ENCODE data around the gene COL10A1. TPM values are rescaled to one million over a fixed set of nuclear protein-coding genes. Genes with fewer than 3 reads are reported as not detected.

Gene COL10A1
- polyA plus RNA-seq, 1 donor from 2014 or later = not detected

DNA sequence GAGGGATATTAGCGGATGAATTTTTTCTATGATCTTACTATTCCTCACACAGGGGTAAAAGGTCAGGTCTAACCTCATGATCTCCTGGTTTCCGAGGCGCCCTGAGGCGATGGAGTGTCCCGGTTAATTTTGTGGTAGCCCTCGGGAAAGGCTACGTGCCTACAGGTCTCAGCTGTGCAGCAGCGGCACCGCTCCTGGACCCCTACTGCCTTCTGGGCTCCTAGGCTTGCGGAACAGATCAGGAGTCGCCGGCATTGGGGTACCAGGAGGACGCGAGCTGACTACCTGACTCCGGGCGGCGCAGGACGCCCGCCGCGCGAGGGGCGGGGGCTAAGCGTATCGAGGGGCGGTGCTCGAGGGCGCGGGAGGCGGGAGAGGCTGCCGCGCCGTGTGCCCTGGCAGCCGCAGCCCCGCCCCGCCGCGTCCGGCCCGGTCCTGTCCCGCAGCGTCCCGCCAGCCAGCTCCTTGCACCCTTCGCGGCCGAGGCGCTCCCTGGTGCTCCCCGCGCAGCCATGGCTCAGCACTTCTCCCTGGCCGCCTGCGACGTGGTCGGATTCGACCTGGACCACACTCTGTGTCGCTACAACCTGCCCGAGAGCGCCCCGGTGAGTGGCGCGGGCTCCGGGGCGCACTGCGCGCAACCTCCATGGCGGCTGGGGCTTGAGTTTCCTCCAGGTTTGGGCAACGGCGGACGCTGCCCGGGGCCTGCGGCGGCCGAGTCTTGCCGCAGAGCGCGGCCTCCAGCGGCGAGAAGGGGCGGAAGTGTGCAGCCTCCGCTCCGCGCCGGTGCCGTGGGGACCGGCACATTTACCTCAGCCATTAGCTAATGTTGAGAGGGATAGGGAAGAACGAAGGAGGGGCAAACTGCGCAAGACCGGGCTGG is 25.3 kb downstream of the COL10A1 start, which contains the start of gene NT5DC1:
NT5DC1 (plus strand) TSS at position 435 of the 883 bp plus-strand sequence; CDS start at position 513, 78 bp downstream.
- Histone ChIP-seq H3K4me3 (ENCODE audit: low read length) (peak within 1 kb of the TSS; percentile 91), H3K4me2 (ENCODE audit: low read length) (peak within 1 kb of the TSS; percentile 35), H3F3A (ENCODE audit: insufficient read depth, low read length, poor library complexity, severe bottlenecking) (no peaks in the 10 kb centered on the region), H2AFZ (ENCODE audit: low read depth, low read length) (peak within 1 kb of the TSS; percentile 59), H3K36me3 (ENCODE audit: insufficient read depth, low read length) (no peaks in the 10 kb centered on the region), H3K9ac (ENCODE audit: low read length) (peak within 1 kb of the TSS; percentile 72), H3K27me3 (ENCODE audit: insufficient read depth, low read depth, low read length) (no peaks in the 10 kb centered on the region), H3K9me3 (ENCODE audit: low read length) (no peaks in the 10 kb centered on the region), H3K27ac (ENCODE audit: low read length) (peak within 1 kb of the TSS; percentile 29), H3K9me2 (ENCODE audit: insufficient read depth, low read length) (no peaks in the 10 kb centered on the region), H3K79me2 (replicated peaks; ENCODE audit: insufficient read depth, low read length) (no peaks in the 10 kb centered on the region), H4K20me1 (ENCODE audit: insufficient read depth) (no peaks in the 10 kb centered on the region)
- TF ChIP-seq POLR2AphosphoS5 (IDR thresholded peaks at IDR 0.05) (peak; percentile 21), EZH2 (IDR thresholded peaks at IDR 0.05; ENCODE audit: borderline replicate concordance, insufficient read depth, low read length, poor library complexity, severe bottlenecking) (no peak), SMC3 (conservative IDR thresholded peaks at IDR 0.05; ENCODE audit: poor library complexity) (peak; percentile 55), MXI1 (conservative IDR thresholded peaks at IDR 0.05; ENCODE audit: poor library complexity, severe bottlenecking) (peak; percentile 63), RAD21 (conservative IDR thresholded peaks at IDR 0.05) (peak; percentile 56), TAF1 (IDR thresholded peaks at IDR 0.05; ENCODE audit: low read depth) (no peak), EP300 (conservative IDR thresholded peaks at IDR 0.05; ENCODE audit: poor library complexity, severe bottlenecking) (no peak)
- TF ChIP-seq, protein P1, sequence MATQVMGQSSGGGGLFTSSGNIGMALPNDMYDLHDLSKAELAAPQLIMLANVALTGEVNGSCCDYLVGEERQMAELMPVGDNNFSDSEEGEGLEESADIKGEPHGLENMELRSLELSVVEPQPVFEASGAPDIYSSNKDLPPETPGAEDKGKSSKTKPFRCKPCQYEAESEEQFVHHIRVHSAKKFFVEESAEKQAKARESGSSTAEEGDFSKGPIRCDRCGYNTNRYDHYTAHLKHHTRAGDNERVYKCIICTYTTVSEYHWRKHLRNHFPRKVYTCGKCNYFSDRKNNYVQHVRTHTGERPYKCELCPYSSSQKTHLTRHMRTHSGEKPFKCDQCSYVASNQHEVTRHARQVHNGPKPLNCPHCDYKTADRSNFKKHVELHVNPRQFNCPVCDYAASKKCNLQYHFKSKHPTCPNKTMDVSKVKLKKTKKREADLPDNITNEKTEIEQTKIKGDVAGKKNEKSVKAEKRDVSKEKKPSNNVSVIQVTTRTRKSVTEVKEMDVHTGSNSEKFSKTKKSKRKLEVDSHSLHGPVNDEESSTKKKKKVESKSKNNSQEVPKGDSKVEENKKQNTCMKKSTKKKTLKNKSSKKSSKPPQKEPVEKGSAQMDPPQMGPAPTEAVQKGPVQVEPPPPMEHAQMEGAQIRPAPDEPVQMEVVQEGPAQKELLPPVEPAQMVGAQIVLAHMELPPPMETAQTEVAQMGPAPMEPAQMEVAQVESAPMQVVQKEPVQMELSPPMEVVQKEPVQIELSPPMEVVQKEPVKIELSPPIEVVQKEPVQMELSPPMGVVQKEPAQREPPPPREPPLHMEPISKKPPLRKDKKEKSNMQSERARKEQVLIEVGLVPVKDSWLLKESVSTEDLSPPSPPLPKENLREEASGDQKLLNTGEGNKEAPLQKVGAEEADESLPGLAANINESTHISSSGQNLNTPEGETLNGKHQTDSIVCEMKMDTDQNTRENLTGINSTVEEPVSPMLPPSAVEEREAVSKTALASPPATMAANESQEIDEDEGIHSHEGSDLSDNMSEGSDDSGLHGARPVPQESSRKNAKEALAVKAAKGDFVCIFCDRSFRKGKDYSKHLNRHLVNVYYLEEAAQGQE (IDR thresholded peaks at IDR 0.05; ENCODE audit: borderline replicate concordance) = peak; percentile 39
- TF ChIP-seq, protein P2, sequence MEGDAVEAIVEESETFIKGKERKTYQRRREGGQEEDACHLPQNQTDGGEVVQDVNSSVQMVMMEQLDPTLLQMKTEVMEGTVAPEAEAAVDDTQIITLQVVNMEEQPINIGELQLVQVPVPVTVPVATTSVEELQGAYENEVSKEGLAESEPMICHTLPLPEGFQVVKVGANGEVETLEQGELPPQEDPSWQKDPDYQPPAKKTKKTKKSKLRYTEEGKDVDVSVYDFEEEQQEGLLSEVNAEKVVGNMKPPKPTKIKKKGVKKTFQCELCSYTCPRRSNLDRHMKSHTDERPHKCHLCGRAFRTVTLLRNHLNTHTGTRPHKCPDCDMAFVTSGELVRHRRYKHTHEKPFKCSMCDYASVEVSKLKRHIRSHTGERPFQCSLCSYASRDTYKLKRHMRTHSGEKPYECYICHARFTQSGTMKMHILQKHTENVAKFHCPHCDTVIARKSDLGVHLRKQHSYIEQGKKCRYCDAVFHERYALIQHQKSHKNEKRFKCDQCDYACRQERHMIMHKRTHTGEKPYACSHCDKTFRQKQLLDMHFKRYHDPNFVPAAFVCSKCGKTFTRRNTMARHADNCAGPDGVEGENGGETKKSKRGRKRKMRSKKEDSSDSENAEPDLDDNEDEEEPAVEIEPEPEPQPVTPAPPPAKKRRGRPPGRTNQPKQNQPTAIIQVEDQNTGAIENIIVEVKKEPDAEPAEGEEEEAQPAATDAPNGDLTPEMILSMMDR (IDR thresholded peaks at IDR 0.05; ENCODE audit: poor library complexity, severe bottlenecking) = peak; percentile 79

DNA sequence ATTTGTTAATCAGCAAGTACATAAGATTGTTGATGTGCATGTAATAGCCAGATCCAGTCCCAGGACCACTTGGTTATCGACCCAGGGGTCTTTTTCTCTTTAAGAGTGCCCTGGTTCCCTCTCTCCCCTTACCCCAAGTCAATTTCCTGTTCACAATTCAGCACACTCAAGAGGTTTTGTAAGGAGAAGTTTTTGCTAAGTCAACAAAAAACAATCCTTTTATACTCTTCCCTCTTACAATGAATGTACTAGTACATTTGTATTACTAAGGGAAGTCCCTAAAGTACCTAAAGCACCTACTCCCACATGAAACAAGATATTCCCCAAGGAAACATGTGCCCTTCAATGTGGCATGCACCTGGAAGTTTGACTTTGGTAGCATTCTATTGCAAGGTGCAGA is 26.9 kb downstream of the COL10A1 start:
- Histone ChIP-seq H3K4me3 (ENCODE audit: low read length) (no peak overlapping the region), H3K9ac (ENCODE audit: low read length) (no peak overlapping the region)

More for the DNA sequence above, 26.9 kb downstream of the COL10A1 start:
- H2AFZ ChIP-seq (ENCODE audit: low read depth, low read length) = no peak overlapping the region
- H3K27me3 ChIP-seq (ENCODE audit: insufficient read depth, low read depth, low read length) = no peaks in the 10 kb centered on the region
- TF ChIP-seq TAF1 (IDR thresholded peaks at IDR 0.05; ENCODE audit: low read depth) (no peak), MXI1 (conservative IDR thresholded peaks at IDR 0.05; ENCODE audit: poor library complexity, severe bottlenecking) (no peak), EP300 (conservative IDR thresholded peaks at IDR 0.05; ENCODE audit: poor library complexity, severe bottlenecking) (no peak), RAD21 (conservative IDR thresholded peaks at IDR 0.05) (no peak), SMC3 (conservative IDR thresholded peaks at IDR 0.05; ENCODE audit: poor library complexity) (no peak), POLR2AphosphoS5 (IDR thresholded peaks at IDR 0.05) (no peak), EZH2 (IDR thresholded peaks at IDR 0.05; ENCODE audit: borderline replicate concordance, insufficient read depth, low read length, poor library complexity, severe bottlenecking) (no peak)
- TF ChIP-seq, protein P2 (IDR thresholded peaks at IDR 0.05; ENCODE audit: poor library complexity, severe bottlenecking) = no peak
- TF ChIP-seq, protein P1 (IDR thresholded peaks at IDR 0.05; ENCODE audit: borderline replicate concordance) = no peak
- H3K27ac ChIP-seq (ENCODE audit: low read length) = no peak overlapping the region
- no peaks in the 10 kb centered on the region for H4K20me1 ChIP-seq (ENCODE audit: insufficient read depth)
- H3K4me2 ChIP-seq (ENCODE audit: low read length) = no peak overlapping the region
- no peaks in the 10 kb centered on the region for H3K36me3 ChIP-seq (ENCODE audit: insufficient read depth, low read length)
- no peaks in the 10 kb centered on the region for H3K9me2 ChIP-seq (ENCODE audit: insufficient read depth, low read length)
- no peaks in the 10 kb centered on the region for H3K9me3 ChIP-seq (ENCODE audit: low read length)
- no peaks in the 10 kb centered on the region for H3K79me2 ChIP-seq (replicated peaks; ENCODE audit: insufficient read depth, low read length)
- H3F3A ChIP-seq (ENCODE audit: insufficient read depth, low read length, poor library complexity, severe bottlenecking) = no peaks in the 10 kb centered on the region

All from neural cell (in vitro differentiated cells).